SIG-M5 (cell line): ENCODE measurements around the gene CAMK2D.

Experiments used
- DNase-seq: peaks from one replicate; lab custom pipeline; 2025; lab: John Stamatoyannopoulos, UW

CAMK2D gene

GRCh38 chr4:113682730-113683537, 78.6 kb downstream of the CAMK2D start:
- DNase-seq: no peak

GRCh38 chr4:113678641-113679040, 82.9 kb downstream of the CAMK2D start:
- no peak for DNase-seq

GRCh38 chr4:113677325-113677724, 84.2 kb downstream of the CAMK2D start:
- DNase-seq: no peak

GRCh38 chr4:113675731-113676697, 85.5 kb downstream of the CAMK2D start:
- no peak for DNase-seq

- no peak for DNase-seq
These were observed 86.8 kb downstream of the CAMK2D start for GRCh38 chr4:113674733-113675132.

- DNase-seq: no peak
These were observed 87.3 kb downstream of the CAMK2D start for GRCh38 chr4:113674251-113674650.

- DNase-seq: no peak
These were observed 88.1 kb downstream of the CAMK2D start for GRCh38 chr4:113673450-113673849.

DNA sequence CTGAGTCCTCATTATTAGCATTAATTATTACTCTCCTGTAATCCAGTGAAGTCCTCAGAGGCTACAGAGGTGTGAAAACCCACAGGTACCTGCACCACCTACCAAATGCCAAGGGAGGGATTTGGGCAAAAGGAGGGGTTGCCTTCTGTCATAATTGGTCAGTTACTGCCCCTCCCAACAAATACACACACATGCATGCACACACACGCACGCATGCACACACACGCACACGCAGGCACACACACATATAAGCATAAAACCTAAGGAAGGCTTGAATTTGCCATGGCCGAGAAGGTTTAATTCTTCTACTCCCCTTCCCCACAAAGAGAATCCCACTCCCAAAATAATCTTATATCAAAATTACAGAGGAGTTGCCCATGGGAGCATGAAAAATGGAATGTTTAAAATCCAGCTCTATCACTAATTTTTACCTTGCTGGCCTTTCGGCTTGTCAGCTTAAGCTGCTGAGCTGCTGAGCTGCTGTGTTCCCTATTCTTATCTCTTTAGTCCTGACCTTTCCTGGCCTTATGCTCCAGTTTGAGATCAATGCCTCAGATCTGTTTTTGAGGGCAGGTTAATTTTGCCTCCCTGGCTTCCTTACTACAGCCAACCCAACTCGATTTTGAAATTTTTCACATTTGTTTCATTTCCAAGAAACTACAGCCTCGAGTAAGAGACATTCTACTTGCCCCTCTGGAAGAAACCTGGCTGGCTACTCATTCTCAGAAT, 95.0 kb downstream of the CAMK2D start:
- DNase-seq: no peak

GRCh38 chr4:113665036-113665435, 96.5 kb downstream of the CAMK2D start:
- no peak for DNase-seq

DNA sequence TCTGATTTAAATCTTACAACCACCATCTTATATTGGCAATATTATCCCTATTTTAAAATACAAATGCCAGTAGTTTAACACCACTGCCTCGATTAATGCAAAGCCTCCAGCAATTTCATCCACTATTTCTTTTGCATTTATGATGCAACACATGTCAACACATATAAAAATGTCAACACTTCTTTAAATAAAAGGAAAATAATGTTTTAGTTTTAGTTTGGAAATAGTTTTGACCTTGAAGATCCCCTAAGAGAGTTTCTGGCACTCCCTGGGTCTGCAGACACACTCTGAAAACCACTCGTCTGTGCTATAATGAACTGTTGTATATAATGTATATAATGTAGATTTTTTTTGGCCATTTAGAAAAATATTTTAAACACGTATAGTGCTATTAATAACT, 99.0 kb downstream of the CAMK2D start:
- DNase-seq: no peak

- DNase-seq: no peak
These were observed 102.4 kb downstream of the CAMK2D start for GRCh38 chr4:113659127-113659526.

DNA sequence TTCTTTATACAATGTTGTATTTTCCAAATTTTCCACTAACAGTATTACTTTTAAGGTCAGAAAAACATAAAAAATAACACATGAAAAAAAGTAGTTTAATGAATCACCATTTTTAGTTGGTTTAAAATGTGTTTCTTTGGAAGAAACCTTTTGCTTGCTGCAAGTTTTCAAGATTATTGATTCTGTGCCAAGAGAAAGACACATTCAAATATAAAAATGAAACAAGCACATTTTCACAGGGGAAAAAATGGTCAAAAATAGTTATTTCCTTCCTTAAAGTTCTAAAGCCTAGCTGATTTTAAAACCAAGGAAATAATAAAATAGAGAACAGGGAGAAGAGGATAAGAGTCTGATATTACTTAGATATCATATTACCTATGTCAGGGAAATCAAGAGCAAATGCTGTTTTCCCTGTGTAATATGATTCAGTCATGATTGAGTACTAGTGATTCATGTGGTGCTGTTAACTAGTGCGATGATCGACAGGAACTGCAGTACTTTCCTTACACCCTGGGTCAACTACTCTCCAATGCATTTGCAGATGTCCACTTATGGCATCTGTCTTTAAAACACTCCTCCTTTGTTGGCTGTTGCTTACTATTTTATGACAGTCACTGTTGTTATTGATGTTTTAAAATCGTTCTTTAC, 103.8 kb downstream of the CAMK2D start:
- no peak for DNase-seq

- no peak for DNase-seq
These were observed 107.7 kb downstream of the CAMK2D start for GRCh38 chr4:113653871-113654270.

DNA sequence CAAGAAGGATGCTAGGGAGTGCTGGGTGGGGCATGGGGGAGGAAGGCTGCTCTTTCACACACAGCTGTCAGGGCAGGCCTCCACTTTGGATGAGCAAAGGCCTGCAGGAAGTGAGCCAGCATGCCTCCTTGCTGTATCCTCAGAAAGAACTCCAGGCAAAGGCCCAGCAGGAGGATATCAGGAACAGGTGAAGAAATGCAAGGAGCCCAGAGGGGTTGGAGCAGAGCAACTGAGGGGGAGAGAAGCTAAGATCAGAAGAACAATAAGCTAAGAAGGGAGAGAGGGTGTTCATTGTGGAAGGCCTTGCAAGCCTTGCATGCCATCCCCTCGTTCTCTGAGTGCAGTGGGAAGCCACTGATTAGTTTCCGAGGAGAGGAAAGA, 115.1 kb downstream of the CAMK2D start:
- no peak for DNase-seq

GRCh38 chr4:113645771-113646441, 115.6 kb downstream of the CAMK2D start:
- DNase-seq: no peak

DNA sequence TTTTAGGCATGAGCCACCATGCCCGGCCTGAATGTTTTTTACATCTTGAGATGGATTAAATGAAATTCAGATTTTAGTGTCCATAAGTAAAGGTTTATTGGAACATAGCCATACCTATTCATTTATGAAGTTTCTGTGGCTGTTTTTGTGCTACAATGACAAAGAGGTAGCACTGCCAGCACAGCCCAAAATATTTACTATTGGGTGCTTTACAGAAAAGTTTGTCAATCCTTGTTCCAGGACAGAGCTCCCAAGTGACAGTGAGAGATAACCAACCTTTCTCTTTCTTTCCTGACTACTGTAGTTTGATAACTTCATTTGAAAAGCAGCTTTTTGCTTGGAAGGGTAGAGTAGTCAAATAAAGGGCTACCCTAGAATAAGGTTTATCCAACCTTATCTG, 116.2 kb downstream of the CAMK2D start:
- no peak for DNase-seq

DNA sequence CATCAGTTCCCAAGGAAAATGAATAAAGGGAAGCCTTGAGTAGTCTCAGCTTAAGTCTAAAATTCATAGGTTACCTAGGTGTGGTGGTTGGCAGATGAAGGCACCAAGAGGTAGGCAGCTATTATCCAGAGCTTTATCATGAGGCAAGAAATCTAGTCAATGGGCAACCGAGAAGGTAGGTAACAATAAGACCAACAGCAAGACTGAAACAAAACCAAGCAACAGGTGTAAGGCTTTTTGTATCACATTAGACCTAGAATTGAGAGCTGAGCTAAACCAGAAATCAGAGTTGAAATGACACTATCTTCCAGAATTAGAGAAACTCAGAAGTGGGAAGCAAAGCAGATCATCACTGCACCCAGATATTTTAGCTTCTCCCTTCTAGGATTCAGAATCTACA, 117.1 kb downstream of the CAMK2D start:
- DNase-seq: no peak

DNA sequence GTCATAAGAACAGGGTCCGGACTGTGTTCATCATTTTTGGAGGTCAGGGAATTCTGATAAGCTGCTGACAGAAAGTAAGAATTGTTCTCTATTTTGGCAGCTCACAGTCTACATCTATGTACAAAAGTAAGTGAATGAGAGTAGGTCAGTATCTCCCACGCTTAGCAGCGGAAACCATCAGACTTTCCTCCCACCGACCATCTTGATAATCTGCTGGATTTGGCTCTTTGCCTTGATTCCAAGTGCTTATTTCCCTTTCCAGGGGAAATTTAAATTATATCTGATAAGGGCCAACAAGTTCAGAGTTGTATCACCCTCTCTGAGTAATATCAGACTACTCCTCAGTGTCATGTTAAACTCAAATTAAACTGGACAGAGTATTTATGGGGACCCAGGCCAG, 118.0 kb downstream of the CAMK2D start:
- DNase-seq: no peak

GRCh38 chr4:113641025-113641431, 120.5 kb downstream of the CAMK2D start:
- no peak for DNase-seq

GRCh38 chr4:113639326-113639725, 122.2 kb downstream of the CAMK2D start:
- no peak for DNase-seq

DNA sequence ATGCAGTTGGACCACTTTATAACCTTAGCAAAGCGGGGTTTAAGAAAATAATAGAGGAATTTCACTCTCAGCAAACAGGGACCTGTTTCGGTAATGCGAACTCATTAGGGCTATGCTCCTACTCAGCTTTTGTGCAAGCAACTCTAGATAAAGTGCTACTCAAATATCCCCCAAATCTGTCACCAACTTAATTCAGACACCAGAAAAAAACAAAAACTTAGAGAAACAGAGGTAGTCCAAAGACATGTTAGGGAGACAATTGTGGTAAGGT, 123.0 kb downstream of the CAMK2D start:
- DNase-seq: no peak
